ENCODE measurements around the gene NXNL2.

The NXNL2 gene

GRCh38 chr9:88578121-88579049, 43.4 kb downstream of the NXNL2 start:
- DNase-seq (ENCODE audit: low read depth): no peak

- DNase-seq (ENCODE audit: low read depth): no peak
Observed at GRCh38 chr9:88579050-88579715, 44.2 kb downstream of the NXNL2 start.

GRCh38 chr9:88580961-88581360, 46.0 kb downstream of the NXNL2 start:
- DNase-seq (ENCODE audit: low read depth): no peak

- DNase-seq (ENCODE audit: low read depth): no peak
Observed at GRCh38 chr9:88583901-88584596, 49.1 kb downstream of the NXNL2 start.

GRCh38 chr9:88585426-88585825, 50.4 kb downstream of the NXNL2 start:
- no peak for DNase-seq (ENCODE audit: low read depth)

GRCh38 chr9:88586452-88586851, 51.5 kb downstream of the NXNL2 start:
- no peak for DNase-seq (ENCODE audit: low read depth)

GRCh38 chr9:88587182-88587581, 52.2 kb downstream of the NXNL2 start:
- DNase-seq (ENCODE audit: low read depth): no peak

GRCh38 chr9:88587885-88588649, 53.1 kb downstream of the NXNL2 start:
- DNase-seq (ENCODE audit: low read depth): no peak

GRCh38 chr9:88589656-88590055, 54.7 kb downstream of the NXNL2 start:
- DNase-seq (ENCODE audit: low read depth): no peak

GRCh38 chr9:88590558-88591146, 55.7 kb downstream of the NXNL2 start:
- no peak for DNase-seq (ENCODE audit: low read depth)

GRCh38 chr9:88593537-88594185, 58.7 kb downstream of the NXNL2 start:
- DNase-seq (ENCODE audit: low read depth): no peak

Measured in non-pigmented ciliary epithelial cell (primary cell).